SH-SY5Y (cell line): ENCODE measurements around the gene TAF10.

Experiments
- GATA2 ChIP-seq: IDR thresholded peaks from 2 replicates; pipeline ENCODE4 v1.6.1; 2011; ENCODE audit warnings: mild to moderate bottlenecking, low read depth, low read length
- GATA3 ChIP-seq: IDR thresholded peaks from 2 replicates; pipeline ENCODE4 v1.6.1; 2011; ENCODE audit warnings: low read depth, mild to moderate bottlenecking, low read length, moderate library complexity

Gene TAF10

GRCh38 chr11:6571434-6572008 lies 40.5 kb downstream of the TAF10 start:
- TF ChIP-seq GATA3 (no peak), GATA2 (no peak)

GRCh38 chr11:6570691-6571427 lies 41.2 kb downstream of the TAF10 start:
- TF ChIP-seq GATA2, result no peak
- TF ChIP-seq GATA3, result no peak

- no peak for TF ChIP-seq GATA2
- TF ChIP-seq GATA3, result no peak
Observed at GRCh38 chr11:6569706-6570105, 42.3 kb downstream of the TAF10 start.

- TF ChIP-seq GATA3, result no peak
- no peak for TF ChIP-seq GATA2
Observed at GRCh38 chr11:6568191-6568918, 43.7 kb downstream of the TAF10 start.

- TF ChIP-seq GATA2 (no peak), GATA3 (no peak)
Observed at GRCh38 chr11:6567371-6567745, 44.7 kb downstream of the TAF10 start.

- TF ChIP-seq GATA3 (no peak), GATA2 (no peak)
Observed at GRCh38 chr11:6566704-6567370, 45.2 kb downstream of the TAF10 start.

GRCh38 chr11:6565988-6566703 lies 45.9 kb downstream of the TAF10 start:
- no peak for TF ChIP-seq GATA3
- no peak for TF ChIP-seq GATA2

- no peak for TF ChIP-seq GATA3
- TF ChIP-seq GATA2, result no peak
Observed at GRCh38 chr11:6565325-6565724, 46.7 kb downstream of the TAF10 start.

- TF ChIP-seq GATA3, result no peak
- TF ChIP-seq GATA2, result no peak
Observed at GRCh38 chr11:6563667-6564066, 48.3 kb downstream of the TAF10 start.

GRCh38 chr11:6563121-6563619 lies 48.8 kb downstream of the TAF10 start:
- TF ChIP-seq GATA3 (no peak), GATA2 (no peak)

GRCh38 chr11:6561288-6561687 lies 50.7 kb downstream of the TAF10 start:
- no peak for TF ChIP-seq GATA3
- TF ChIP-seq GATA2, result no peak
